ENCODE results near the gene CACNA1C.

CACNA1C gene

DNA sequence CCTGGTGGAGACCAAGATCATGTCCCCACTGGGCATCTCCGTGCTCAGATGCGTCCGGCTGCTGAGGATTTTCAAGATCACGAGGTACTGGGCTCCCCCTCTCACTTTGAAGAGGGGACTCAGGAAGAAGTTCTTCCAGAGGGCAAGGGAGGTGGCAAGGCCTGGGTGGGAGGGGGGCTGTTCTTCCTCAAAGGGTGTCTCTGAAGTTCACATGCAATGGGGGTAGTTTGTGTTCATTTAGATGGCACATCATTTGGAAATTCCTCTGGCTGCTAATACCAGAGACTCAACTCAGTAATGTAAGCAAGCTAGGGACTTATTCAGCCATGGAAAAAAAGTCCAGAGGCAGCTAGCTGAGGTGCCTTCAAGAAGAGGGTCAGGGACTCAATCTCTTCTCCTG lies 514.9 kb downstream of the CACNA1C start:
- Histone ChIP-seq H3K4me3 (ENCODE audit: low read length) (no peak overlapping the region), H2AFZ (ENCODE audit: low read depth, low read length) (no peak overlapping the region), H3K36me3 (ENCODE audit: insufficient read depth, low read length) (no peaks in the 10 kb centered on the region), H3K9me3 (ENCODE audit: low read length) (no peaks in the 10 kb centered on the region), H3K4me1 (ENCODE audit: insufficient read depth, low read length) (no peaks in the 10 kb centered on the region), H3K27me3 (ENCODE audit: insufficient read depth, low read length) (no peaks in the 10 kb centered on the region)

DNA sequence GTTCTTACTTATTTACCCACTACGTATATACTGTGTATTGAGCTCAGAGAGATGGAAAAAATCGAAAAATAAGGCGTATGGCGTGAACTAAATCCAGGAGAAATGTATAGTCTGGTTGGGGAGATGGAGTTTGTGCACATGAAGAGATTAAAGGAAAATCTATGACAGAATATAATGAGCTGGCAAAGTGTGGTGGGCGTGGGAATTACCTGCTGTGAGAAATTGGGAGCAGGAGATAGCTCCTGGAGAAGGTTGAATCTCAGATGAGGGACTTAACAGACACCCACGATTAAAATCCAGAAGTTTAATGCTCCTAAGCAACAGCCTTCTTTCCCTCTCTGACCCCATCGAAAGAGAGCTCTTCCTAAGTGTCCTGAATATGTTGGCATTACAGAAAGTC lies 517.8 kb downstream of the CACNA1C start:
- Histone ChIP-seq H3K36me3 (ENCODE audit: insufficient read depth, low read length) (no peaks in the 10 kb centered on the region), H3K9me3 (ENCODE audit: low read length) (no peaks in the 10 kb centered on the region), H2AFZ (ENCODE audit: low read depth, low read length) (no peak overlapping the region), H3K4me3 (ENCODE audit: low read length) (no peak overlapping the region), H3K4me1 (ENCODE audit: insufficient read depth, low read length) (no peaks in the 10 kb centered on the region), H3K27me3 (ENCODE audit: insufficient read depth, low read length) (no peaks in the 10 kb centered on the region)

DNA sequence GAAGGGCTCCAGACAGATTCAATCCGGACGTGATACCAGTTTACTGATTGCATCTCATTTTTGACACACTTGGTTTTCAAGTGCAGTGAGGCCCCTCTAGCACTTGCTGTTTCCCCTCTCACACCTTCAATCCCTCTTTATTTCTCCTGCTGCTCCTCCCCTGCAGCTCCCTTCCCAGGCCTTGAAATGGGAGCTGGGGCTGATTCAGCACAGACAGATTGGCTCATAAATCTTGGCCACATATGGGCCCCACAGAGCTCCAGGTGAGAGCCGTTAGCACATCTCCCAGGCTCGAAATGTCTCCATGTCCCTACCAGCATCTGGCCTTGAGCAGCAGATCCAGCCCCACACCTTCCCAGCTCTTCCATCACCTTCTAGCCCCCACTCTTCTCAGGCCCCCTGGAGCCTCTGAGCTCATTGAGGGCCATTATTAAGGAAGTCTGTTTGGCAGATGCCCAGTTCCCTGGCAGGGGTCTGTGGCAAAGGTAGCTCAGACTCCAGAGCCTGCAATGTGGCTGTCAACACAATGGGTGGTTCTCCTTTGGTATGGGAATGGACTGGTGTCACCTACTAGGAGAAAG lies 521.7 kb downstream of the CACNA1C start:
- H2AFZ ChIP-seq (ENCODE audit: low read depth, low read length): no peak overlapping the region
- H3K36me3 ChIP-seq (ENCODE audit: insufficient read depth, low read length): no peaks in the 10 kb centered on the region
- no peaks in the 10 kb centered on the region for H3K9me3 ChIP-seq (ENCODE audit: low read length)
- no peak overlapping the region for H3K4me3 ChIP-seq (ENCODE audit: low read length)
- H3K27me3 ChIP-seq (ENCODE audit: insufficient read depth, low read length): peaks cover 3% of the 10 kb centered on the region
- no peaks in the 10 kb centered on the region for H3K4me1 ChIP-seq (ENCODE audit: insufficient read depth, low read length)

DNA sequence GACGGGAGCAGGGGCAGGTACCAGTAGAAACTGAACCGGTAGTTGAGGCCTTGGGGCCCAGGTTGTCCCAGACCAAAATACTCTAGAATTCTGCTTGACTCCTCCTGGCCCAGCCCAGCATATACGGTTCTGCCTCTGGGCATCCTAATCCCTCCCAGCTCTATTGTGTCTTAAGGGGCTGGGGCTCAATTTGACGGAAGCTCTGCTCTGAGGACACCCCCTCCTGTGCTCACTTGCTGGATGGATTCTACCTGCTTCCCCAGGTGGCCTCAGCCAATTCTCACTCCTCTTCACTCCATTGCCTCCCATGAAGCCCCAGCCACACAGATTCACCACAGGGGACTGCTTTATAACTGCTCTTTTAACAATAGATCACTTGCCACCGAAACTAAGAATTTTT lies 522.5 kb downstream of the CACNA1C start:
- no peaks in the 10 kb centered on the region for H3K4me1 ChIP-seq (ENCODE audit: insufficient read depth, low read length)
- no peak overlapping the region for H3K4me3 ChIP-seq (ENCODE audit: low read length)
- peaks cover 3% of the 10 kb centered on the region for H3K27me3 ChIP-seq (ENCODE audit: insufficient read depth, low read length)
- no peak overlapping the region for H2AFZ ChIP-seq (ENCODE audit: low read depth, low read length)
- H3K9me3 ChIP-seq (ENCODE audit: low read length): no peaks in the 10 kb centered on the region
- no peaks in the 10 kb centered on the region for H3K36me3 ChIP-seq (ENCODE audit: insufficient read depth, low read length)

DNA sequence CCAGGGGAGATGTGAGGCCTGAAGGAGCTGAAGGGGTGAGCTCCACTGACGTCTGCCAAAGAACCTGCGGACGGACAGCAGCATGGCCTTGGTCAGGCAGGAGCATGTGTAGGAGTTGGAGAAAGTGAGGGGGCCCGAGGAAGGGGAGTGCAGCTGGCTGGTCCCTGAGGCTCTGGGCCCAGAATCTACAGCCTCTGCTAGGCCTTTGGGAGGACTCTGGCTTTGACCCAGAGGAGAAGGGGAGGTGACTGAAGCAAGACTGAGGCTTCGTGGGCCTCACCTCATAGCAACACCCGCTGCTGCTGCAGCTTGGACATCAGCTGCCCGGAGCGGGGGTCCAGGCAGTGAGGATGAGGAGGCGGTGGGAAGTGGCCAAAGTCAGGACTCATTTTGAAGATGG lies 525.4 kb downstream of the CACNA1C start:
- H3K36me3 ChIP-seq (ENCODE audit: insufficient read depth, low read length): no peaks in the 10 kb centered on the region
- no peaks in the 10 kb centered on the region for H3K4me1 ChIP-seq (ENCODE audit: insufficient read depth, low read length)
- H3K4me3 ChIP-seq (ENCODE audit: low read length): no peak overlapping the region
- H3K9me3 ChIP-seq (ENCODE audit: low read length): no peaks in the 10 kb centered on the region
- H2AFZ ChIP-seq (ENCODE audit: low read depth, low read length): no peak overlapping the region
- H3K27me3 ChIP-seq (ENCODE audit: insufficient read depth, low read length): peaks cover 5% of the 10 kb centered on the region

DNA sequence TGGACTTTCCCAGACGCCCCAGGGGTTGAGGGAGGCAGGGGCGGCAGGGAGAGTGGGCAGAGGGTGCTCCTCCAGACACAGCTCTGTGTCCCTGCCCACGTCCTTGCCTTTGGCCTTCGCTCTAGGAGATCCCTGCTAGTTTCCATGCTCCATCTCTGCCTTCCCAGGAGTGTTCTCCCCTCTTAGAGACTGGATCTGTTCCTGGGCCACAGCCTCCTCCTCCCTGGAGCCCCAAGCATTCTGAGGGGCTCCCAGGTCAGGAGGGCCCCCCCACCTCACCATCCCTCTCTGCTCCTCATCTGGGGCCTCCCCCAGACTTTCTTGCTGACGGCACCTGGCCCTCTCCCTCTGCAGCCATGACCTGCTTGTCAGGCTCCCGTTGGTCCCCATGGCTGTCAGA lies 526.0 kb downstream of the CACNA1C start:
- Histone ChIP-seq H3K27me3 (ENCODE audit: insufficient read depth, low read length) (peaks cover 10% of the 10 kb centered on the region), H3K9me3 (ENCODE audit: low read length) (no peaks in the 10 kb centered on the region), H3K4me3 (ENCODE audit: low read length) (no peak overlapping the region), H2AFZ (ENCODE audit: low read depth, low read length) (no peak overlapping the region), H3K36me3 (ENCODE audit: insufficient read depth, low read length) (no peaks in the 10 kb centered on the region), H3K4me1 (ENCODE audit: insufficient read depth, low read length) (no peaks in the 10 kb centered on the region)

DNA sequence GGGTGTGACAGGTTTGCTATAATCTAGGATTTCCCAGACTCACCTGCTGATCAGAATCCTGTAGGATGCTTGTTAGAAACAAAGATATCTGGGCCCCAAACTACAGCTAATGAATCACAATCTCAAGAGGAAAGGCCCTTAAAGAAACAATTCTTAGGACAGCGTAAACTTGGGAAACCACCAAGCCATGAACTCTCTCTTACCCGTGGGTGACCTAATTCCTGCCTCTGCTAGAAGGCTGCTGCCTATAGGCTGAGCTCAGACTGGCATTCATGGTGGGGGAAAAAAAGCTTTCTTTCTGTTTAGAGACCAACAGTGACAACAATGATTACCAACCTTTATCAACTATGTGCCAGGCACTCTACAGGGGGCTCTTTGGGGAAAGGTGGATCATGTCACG lies 528.0 kb downstream of the CACNA1C start:
- Histone ChIP-seq H3K36me3 (ENCODE audit: insufficient read depth, low read length) (no peaks in the 10 kb centered on the region), H3K27me3 (ENCODE audit: insufficient read depth, low read length) (peaks cover 28% of the 10 kb centered on the region), H3K4me3 (ENCODE audit: low read length) (no peak overlapping the region), H3K9me3 (ENCODE audit: low read length) (no peaks in the 10 kb centered on the region), H2AFZ (ENCODE audit: low read depth, low read length) (no peak overlapping the region), H3K4me1 (ENCODE audit: insufficient read depth, low read length) (no peaks in the 10 kb centered on the region)

DNA sequence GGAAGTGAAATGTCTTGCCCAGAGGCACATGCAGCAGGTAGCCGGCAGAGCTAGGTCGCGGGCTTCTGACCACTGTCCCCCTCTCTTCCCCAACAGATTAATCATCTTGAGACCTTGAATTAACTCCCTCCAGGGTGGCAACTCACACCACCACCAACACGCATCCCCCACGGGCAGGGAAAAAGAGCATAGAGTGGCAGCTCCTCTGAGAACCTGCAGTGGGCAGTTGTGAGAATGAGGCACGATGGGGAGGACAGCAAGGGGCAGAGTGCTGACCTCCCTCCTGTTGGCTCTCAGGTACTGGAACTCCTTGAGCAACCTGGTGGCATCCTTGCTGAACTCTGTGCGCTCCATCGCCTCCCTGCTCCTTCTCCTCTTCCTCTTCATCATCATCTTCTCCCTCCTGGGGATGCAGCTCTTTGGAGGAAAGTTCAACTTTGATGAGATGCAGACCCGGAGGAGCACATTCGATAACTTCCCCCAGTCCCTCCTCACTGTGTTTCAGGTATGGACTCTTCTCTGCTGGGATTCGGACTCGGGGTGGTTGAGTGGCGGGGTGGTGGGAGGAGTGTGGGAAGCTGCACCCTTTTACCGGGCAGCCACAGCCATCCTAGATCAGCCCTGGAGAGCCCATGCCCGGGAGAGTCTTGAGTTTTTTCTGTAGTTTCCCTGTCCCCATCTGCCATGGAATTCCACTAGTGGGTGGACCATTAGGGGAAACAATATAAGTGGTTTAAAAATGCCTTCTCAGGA lies 528.7 kb downstream of the CACNA1C start:
- Histone ChIP-seq H3K4me1 (ENCODE audit: insufficient read depth, low read length) (no peaks in the 10 kb centered on the region), H3K36me3 (ENCODE audit: insufficient read depth, low read length) (no peaks in the 10 kb centered on the region), H3K4me3 (ENCODE audit: low read length) (no peak overlapping the region), H3K27me3 (ENCODE audit: insufficient read depth, low read length) (peaks cover 32% of the 10 kb centered on the region), H2AFZ (ENCODE audit: low read depth, low read length) (no peak overlapping the region), H3K9me3 (ENCODE audit: low read length) (no peaks in the 10 kb centered on the region)

DNA sequence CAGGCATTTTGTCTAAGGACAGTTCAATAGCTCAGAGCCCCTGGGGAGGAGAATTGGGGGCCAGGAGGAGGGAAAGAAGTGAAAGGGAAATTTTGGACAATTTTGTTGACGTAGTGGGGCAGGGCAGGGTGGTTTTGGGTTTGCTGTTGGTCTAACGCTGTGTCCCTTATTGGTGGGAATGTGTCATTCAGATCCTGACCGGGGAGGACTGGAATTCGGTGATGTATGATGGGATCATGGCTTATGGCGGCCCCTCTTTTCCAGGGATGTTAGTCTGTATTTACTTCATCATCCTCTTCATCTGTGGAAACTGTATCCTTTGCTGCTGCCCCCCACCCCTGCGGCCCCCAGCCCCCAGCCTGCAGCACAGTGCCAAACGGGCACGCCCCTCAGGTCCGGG lies 529.8 kb downstream of the CACNA1C start:
- no peaks in the 10 kb centered on the region for H3K36me3 ChIP-seq (ENCODE audit: insufficient read depth, low read length)
- no peak overlapping the region for H2AFZ ChIP-seq (ENCODE audit: low read depth, low read length)
- H3K4me1 ChIP-seq (ENCODE audit: insufficient read depth, low read length): no peaks in the 10 kb centered on the region
- peaks cover 34% of the 10 kb centered on the region for H3K27me3 ChIP-seq (ENCODE audit: insufficient read depth, low read length)
- H3K9me3 ChIP-seq (ENCODE audit: low read length): no peaks in the 10 kb centered on the region
- no peak overlapping the region for H3K4me3 ChIP-seq (ENCODE audit: low read length)

DNA sequence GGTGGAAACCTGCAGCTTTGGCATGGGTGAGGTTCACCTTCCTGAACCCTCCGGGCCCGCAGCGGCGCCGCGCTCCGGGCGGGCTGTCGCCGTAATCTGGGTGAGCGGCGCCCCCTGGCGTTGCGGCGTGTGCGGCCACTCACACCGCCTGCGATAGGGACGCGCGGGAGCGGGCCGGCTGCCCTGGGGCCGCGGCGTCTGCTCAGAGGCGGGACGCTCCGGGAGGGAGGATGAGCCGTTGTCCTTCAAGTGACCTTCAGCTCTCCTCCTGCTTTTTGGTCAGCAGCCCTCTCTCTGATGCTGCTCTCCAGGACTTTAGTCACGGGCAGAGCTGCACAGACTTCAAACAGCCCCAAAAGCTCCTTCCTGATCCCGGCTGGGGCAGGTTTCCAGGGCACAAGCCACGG lies 530.3 kb downstream of the CACNA1C start:
- H2AFZ ChIP-seq (ENCODE audit: low read depth, low read length): no peak overlapping the region
- no peaks in the 10 kb centered on the region for H3K4me1 ChIP-seq (ENCODE audit: insufficient read depth, low read length)
- peaks cover 37% of the 10 kb centered on the region for H3K27me3 ChIP-seq (ENCODE audit: insufficient read depth, low read length)
- no peaks in the 10 kb centered on the region for H3K36me3 ChIP-seq (ENCODE audit: insufficient read depth, low read length)
- H3K9me3 ChIP-seq (ENCODE audit: low read length): no peaks in the 10 kb centered on the region
- no peak overlapping the region for H3K4me3 ChIP-seq (ENCODE audit: low read length)

DNA sequence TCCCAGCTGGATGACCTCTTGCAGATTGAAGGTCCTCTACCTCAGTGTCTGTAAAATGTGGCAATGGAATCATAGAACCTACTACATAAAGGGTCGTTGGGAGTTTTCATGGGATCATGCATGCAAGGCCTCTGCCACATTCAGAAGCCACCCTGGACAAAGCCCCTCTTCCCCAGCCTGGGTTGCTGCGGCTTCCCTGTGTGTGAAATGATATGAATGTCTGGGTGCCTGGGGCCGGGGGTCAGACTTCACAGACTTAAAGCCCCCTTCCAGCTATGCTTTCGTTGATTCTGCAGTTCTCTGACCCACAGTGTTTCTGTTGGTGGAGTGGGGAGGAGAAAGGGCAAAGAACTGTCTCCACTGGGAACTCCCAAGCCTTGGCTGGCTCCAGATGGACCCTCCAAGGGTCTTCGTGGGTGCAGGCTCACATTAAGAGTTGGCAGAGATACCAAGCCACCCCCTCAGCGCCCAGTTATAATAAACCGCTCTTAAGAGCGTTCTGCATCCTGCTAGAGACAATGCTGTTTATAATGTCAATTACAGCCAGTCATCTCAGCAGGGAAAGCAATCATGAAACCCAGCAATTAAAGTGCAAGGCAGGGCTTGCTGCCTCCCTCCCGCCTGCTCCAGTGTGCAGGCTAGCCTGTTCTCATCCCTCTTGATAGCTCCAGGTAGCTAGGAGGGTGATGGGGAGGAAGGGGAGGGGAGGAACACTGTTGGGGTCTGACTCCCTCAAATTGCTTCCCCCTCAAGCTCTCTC lies 531.0 kb downstream of the CACNA1C start:
- Histone ChIP-seq H3K4me1 (ENCODE audit: insufficient read depth, low read length) (no peaks in the 10 kb centered on the region), H3K36me3 (ENCODE audit: insufficient read depth, low read length) (no peaks in the 10 kb centered on the region), H3K27me3 (ENCODE audit: insufficient read depth, low read length) (peaks cover 37% of the 10 kb centered on the region)

DNA sequence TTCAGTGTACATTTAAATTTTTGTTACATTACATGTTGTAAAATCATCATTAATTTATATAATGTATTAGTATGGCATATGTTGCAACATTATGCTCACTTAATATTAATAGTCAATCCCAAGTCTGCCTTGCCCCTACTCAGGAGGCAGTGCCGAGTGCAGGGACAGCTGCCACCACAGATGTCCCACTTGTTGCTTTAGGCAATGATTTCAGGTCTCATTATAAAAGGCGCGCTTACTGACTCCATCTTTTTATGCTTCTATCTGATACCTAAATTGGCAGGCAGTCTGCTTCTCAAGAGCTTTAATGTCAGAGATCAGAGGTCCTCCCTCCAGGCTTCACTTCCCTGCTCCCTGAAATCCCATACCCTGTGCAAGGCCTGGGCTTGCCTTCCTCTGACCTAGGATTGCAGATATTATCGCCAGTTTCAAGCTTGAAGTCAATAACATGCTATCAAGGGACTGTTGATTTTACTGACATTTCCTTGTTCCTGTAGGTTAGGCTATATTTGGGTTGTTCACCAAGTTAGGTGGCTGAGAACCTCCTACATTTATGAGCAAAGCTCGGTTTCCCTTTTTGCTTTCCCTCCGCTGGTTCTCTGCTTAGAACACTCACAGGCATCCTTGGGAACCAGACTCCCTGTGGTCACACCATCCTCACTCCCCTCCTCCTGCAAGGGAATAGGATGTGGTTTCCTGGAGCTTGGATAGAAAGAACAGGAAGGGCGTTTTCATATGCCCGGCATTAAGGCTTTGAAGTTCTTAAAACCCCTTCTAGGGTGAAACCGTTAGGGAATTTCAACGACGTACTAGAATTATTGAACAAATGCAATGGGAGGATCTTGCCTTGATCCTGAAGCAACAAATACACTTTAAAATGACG lies 533.6 kb downstream of the CACNA1C start:
- no peaks in the 10 kb centered on the region for H3K36me3 ChIP-seq (ENCODE audit: insufficient read depth, low read length)
- H3K4me1 ChIP-seq (ENCODE audit: insufficient read depth, low read length): no peaks in the 10 kb centered on the region
- H3K27me3 ChIP-seq (ENCODE audit: insufficient read depth, low read length): peaks cover 37% of the 10 kb centered on the region
- H2AFZ ChIP-seq (ENCODE audit: low read depth, low read length): no peak overlapping the region
- H3K9me3 ChIP-seq (ENCODE audit: low read length): no peaks in the 10 kb centered on the region
- no peak overlapping the region for H3K4me3 ChIP-seq (ENCODE audit: low read length)

More for the DNA sequence above, 531.0 kb downstream of the CACNA1C start:
- Histone ChIP-seq H2AFZ (ENCODE audit: low read depth, low read length) (no peak overlapping the region), H3K9me3 (ENCODE audit: low read length) (no peaks in the 10 kb centered on the region), H3K4me3 (ENCODE audit: low read length) (no peak overlapping the region)

DNA sequence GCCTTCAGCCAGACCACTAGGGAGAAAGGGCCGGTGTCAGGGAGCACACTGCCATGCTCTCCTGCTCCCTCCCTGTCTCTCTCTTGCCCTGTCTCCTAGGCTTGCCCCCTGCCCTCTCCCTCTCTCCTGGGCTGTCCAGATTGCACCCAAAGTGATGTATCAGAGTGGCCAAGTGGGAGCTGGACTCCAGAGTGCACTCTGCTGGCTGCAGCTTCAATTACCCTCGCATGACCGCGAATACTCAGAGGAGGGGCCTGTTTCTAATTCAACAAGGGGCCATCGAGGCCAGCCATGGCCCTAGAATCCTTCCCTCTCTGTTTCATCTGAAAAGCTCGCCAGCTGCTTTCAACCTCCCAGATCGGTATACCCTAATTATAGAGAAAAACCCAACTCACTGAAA lies 535.6 kb downstream of the CACNA1C start:
- Histone ChIP-seq H2AFZ (ENCODE audit: low read depth, low read length) (no peak overlapping the region), H3K4me1 (ENCODE audit: insufficient read depth, low read length) (no peaks in the 10 kb centered on the region), H3K36me3 (ENCODE audit: insufficient read depth, low read length) (no peaks in the 10 kb centered on the region), H3K9me3 (ENCODE audit: low read length) (no peaks in the 10 kb centered on the region), H3K27me3 (ENCODE audit: insufficient read depth, low read length) (peaks cover 34% of the 10 kb centered on the region), H3K4me3 (ENCODE audit: low read length) (no peak overlapping the region)

Measured in neuron (in vitro differentiated cells).